ENCODE data around the gene YAF2.

DNA sequence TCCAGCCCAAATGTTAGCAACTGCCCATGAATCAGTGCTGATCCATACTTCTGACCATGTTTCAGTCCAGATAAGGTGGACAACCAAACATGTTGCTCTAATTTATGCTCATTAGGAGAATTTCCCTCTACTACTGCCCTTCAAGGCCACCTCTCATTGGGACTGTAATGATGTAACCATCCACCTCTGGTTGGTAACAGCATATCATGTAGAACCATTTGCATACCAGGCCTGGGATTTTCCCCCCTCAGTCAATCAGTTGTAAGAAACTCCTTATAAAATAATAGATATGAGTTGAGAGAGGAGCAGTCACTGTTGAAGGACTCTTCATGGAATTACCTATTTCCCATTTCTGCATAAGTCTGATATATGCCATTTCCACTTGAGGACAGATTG is 17.8 kb upstream of the YAF2 start:
- TF ChIP-seq, protein P1, sequence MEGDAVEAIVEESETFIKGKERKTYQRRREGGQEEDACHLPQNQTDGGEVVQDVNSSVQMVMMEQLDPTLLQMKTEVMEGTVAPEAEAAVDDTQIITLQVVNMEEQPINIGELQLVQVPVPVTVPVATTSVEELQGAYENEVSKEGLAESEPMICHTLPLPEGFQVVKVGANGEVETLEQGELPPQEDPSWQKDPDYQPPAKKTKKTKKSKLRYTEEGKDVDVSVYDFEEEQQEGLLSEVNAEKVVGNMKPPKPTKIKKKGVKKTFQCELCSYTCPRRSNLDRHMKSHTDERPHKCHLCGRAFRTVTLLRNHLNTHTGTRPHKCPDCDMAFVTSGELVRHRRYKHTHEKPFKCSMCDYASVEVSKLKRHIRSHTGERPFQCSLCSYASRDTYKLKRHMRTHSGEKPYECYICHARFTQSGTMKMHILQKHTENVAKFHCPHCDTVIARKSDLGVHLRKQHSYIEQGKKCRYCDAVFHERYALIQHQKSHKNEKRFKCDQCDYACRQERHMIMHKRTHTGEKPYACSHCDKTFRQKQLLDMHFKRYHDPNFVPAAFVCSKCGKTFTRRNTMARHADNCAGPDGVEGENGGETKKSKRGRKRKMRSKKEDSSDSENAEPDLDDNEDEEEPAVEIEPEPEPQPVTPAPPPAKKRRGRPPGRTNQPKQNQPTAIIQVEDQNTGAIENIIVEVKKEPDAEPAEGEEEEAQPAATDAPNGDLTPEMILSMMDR (IDR thresholded peaks at IDR 0.05; ENCODE audit: poor library complexity), result no peak
- TF ChIP-seq EZH2phosphoT487 (IDR thresholded peaks at IDR 0.05; ENCODE audit: low read depth, severe bottlenecking, unreplicated experiment), result no peak
